T-cell (primary cell): Measurements from ENCODE around the gene LTB4R2. TPM values are rescaled to one million over a fixed set of nuclear protein-coding genes. Genes with fewer than 3 reads are reported as not detected.

Source experiments
- ATAC-seq, 4 experiments: fragments of 200-7000 bp in 3 of 4; fragments of 150-1000 bp in 1 of 4; cut with Tn5 transposase; replicated peaks in 1 of 4; 1 replicate in 3 of 4; 2 replicates in 1 of 4; pipeline ENCODE4 v1.10.0; 2021; ENCODE audit warnings: moderate library complexity in 3 of 4, mild to moderate bottlenecking in 2 of 4, moderate number of reproducible peaks in 1 of 4
- CTCF ChIA-PET, 2 donors: fragments of 300-600 bp; sonication (Branson Sonifier 250); formaldehyde crosslinking; loops; one replicate each; lab custom pipeline; 2022; ENCODE audit warnings: antibody characterized with exemption in 2 of 2; lab: Charles Lee
- POLR2A ChIA-PET, 2 donors: fragments of 300-600 bp; sonication (Branson Sonifier 250); formaldehyde crosslinking; loops; one replicate each; lab custom pipeline; 2022; ENCODE audit warnings: antibody characterized with exemption in 2 of 2; lab: Charles Lee
- DNase-seq, 35 experiments: peaks; one replicate each; pipeline versions ENCODE4 v3.0.0 to v3.0.0-alpha.2; 2013 to 2023
- H3K27ac ChIP-seq: one replicate; pipeline ENCODE4 v1.5.1; 2013; ENCODE audit warnings: low read length
- H3K27me3 ChIP-seq, 2 experiments: replicated peaks in 1 of 2; 1 replicate in 1 of 2; 2 replicates in 1 of 2; pipeline versions ENCODE4 v1.6.1 to v1.7.0; 2013; ENCODE audit warnings: low read length in 1 of 2, mixed read lengths in 1 of 2; ENCODE audit not compliant: control insufficient read depth in 2 of 2, insufficient read depth in 2 of 2; ENCODE audit errors: extremely low read depth in 1 of 2
- H3K36me3 ChIP-seq, 2 donors: 1 replicate in 1 of 2; 2 replicates in 1 of 2; pipeline versions ENCODE4 v1.6.1 to v1.7.0; 2013; ENCODE audit warnings: low read length in 1 of 2; ENCODE audit not compliant: control insufficient read depth in 2 of 2, insufficient read depth in 1 of 2; ENCODE audit errors: extremely low read depth in 1 of 2
- H3K4me1 ChIP-seq, 2 experiments: 1 replicate in 1 of 2; 2 replicates in 1 of 2; pipeline versions ENCODE4 v1.6.1 to v1.7.0; 2013; ENCODE audit warnings: low read length in 2 of 2, mixed read lengths in 1 of 2; ENCODE audit not compliant: insufficient read depth in 2 of 2, control insufficient read depth in 1 of 2; ENCODE audit errors: extremely low read depth in 1 of 2
- H3K4me3 ChIP-seq, 2 donors: 1 replicate in 1 of 2; 2 replicates in 1 of 2; pipeline versions ENCODE4 v1.5.1 to v1.7.0; 2013; ENCODE audit warnings: mild to moderate bottlenecking in 2 of 2, low read length in 1 of 2, moderate library complexity in 1 of 2; ENCODE audit not compliant: control insufficient read depth in 1 of 2; ENCODE audit errors: extremely low read depth in 1 of 2
- H3K9me3 ChIP-seq: 2 replicates; pipeline ENCODE4 v1.7.0; 2013
- H3K27ac Mint-ChIP-seq, 2 donors: one replicate each; pipeline ENCODE4 v1.8.0; 2020 to 2021; ENCODE audit warnings: mild to moderate bottlenecking in 2 of 2, mixed read lengths in 2 of 2
- H3K27me3 Mint-ChIP-seq, 2 donors: one replicate each; pipeline ENCODE4 v1.8.0; 2021 to 2022; ENCODE audit warnings: mixed read lengths in 2 of 2
- H3K36me3 Mint-ChIP-seq: one replicate; pipeline ENCODE4 v1.8.0; 2021; ENCODE audit warnings: mixed read lengths
- H3K4me1 Mint-ChIP-seq, 3 donors: one replicate each; pipeline ENCODE4 v1.8.0; 2020 to 2022; ENCODE audit warnings: mixed read lengths in 3 of 3, mild to moderate bottlenecking in 1 of 3
- H3K4me3 Mint-ChIP-seq, 3 donors: one replicate each; pipeline ENCODE4 v1.8.0; 2020 to 2022; ENCODE audit warnings: mild to moderate bottlenecking in 3 of 3, mixed read lengths in 3 of 3, moderate library complexity in 3 of 3
- H3K9me3 Mint-ChIP-seq, 3 donors: one replicate each; pipeline ENCODE4 v1.8.0; 2020 to 2022; ENCODE audit warnings: mixed read lengths in 3 of 3
- WGBS: methylation state at CpG from one replicate; pipeline ENCODE4 v1.1.5; 2013; ENCODE audit warnings: missing lambda C conversion rate; ENCODE audit not compliant: insufficient coverage; 5-methylcytosine and 5-hydroxymethylcytosine counted together
- total RNA-seq, 35 experiments: library from RNA in 6 of 35; stranded (reverse) in 6 of 35; fragments of 120-200 nt in 1 of 35; gene quantifications; one replicate each; pipeline versions ENCODE4 v1.2.1 to v1.2.4 and lab custom pipeline; 2013 to 2026

LTB4R2 gene
- total RNA-seq, 5 donors from 2014 or later (not counting 1 experiment from before 2014, with no cell fraction given): 18.6 to 25.2 (median 20.3) TPM

- H3K4me1 ChIP-seq: peaks cover 6 to 18% of the 10 kb centered on the region in 2 experiments
- Mint-ChIP-seq H3K27ac (no peak overlapping the region), H3K36me3 (peaks cover 7% of the 10 kb centered on the region), H3K27me3 (peaks cover 20 to 27% of the 10 kb centered on the region in 2 donors), H3K4me3 (no peak overlapping the region), H3K4me1 (peaks cover 19 to 24% (median 21%) of the 10 kb centered on the region in 3 donors), H3K9me3 (no peaks in the 10 kb centered on the region)
- H3K4me3 ChIP-seq: no peak overlapping the region
- H3K36me3 ChIP-seq: peaks cover 0 to 6% of the 10 kb centered on the region in 2 donors
- CTCF ChIA-PET: no interaction called here
- POLR2A ChIA-PET: no interaction called here
- H3K27me3 ChIP-seq: peaks cover 0 to 24% of the 10 kb centered on the region in 2 experiments
- H3K27ac ChIP-seq: no peak overlapping the region
- WGBS: no CpG with 5 or more reads among the region's 4 CpGs
- H3K9me3 ChIP-seq: no peaks in the 10 kb centered on the region
- ATAC-seq: no peak
- no peak for DNase-seq
Observed at GRCh38 chr14:24342889-24343288, 32.9 kb downstream of the LTB4R2 start.

- ChIA-PET CTCF (interaction anchor here in 1 of 2 donors (1.6 kb wide), 1 partner anchor 10 kb away, joined by 5 read pairs; no protein-coding TSS in a partner anchor), POLR2A (no interaction called here)
- H3K9me3 ChIP-seq: no peaks in the 10 kb centered on the region
- no peaks in the 10 kb centered on the region for H3K36me3 Mint-ChIP-seq
- H3K4me3 Mint-ChIP-seq: no peak overlapping the region
- H3K4me3 ChIP-seq: no peak overlapping the region
- no peak overlapping the region for H3K27ac Mint-ChIP-seq
- no peak overlapping the region for H3K27ac ChIP-seq
- peaks cover 5 to 8% of the 10 kb centered on the region in 2 experiments for H3K4me1 ChIP-seq
- H3K4me1 Mint-ChIP-seq: peaks cover 9 to 12% (median 10%) of the 10 kb centered on the region in 3 donors
- DNase-seq (no peak), ATAC-seq (no peak)
- H3K9me3 Mint-ChIP-seq: no peaks in the 10 kb centered on the region
- no peaks in the 10 kb centered on the region for H3K36me3 ChIP-seq
- H3K27me3 ChIP-seq: peaks cover 0 to 25% of the 10 kb centered on the region in 2 experiments
- WGBS: 90% methylated on average over 4 of the region's 7 CpGs
- H3K27me3 Mint-ChIP-seq: peaks cover 29 to 32% of the 10 kb centered on the region in 2 donors
Observed at GRCh38 chr14:24343795-24344660, 34.1 kb downstream of the LTB4R2 start.

DNA sequence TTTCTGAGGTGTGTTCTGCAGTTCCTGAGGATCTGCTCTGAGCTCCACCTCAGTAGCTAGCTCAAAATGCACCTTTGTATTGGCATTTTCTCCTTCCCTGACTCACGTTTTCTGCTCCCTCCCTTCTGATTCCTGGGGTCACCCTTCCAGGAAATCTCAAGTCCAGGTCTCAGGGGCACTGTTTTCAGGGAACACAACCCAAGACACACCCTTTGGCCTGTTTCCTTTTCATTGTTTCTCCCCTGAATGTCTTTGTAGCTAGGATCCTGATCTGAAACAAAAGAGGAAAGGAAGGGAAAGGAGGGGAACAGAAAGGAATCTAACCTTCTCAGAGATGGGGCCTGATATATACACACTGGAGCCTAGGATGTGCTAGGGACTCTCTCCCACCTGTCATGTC is 37.2 kb downstream of the LTB4R2 start:
- no peaks in the 10 kb centered on the region for H3K9me3 Mint-ChIP-seq
- no peaks in the 10 kb centered on the region for H3K4me1 Mint-ChIP-seq
- ATAC-seq: no peak
- Histone ChIP-seq H3K4me1 (no peaks in the 10 kb centered on the region), H3K36me3 (no peaks in the 10 kb centered on the region), H3K9me3 (no peaks in the 10 kb centered on the region), H3K27me3 (peaks cover 0 to 47% of the 10 kb centered on the region in 2 experiments), H3K4me3 (no peak overlapping the region), H3K27ac (no peak overlapping the region)
- no peaks in the 10 kb centered on the region for H3K36me3 Mint-ChIP-seq
- ChIA-PET POLR2A (no interaction called here), CTCF (no interaction called here)
- peaks cover 51 to 57% of the 10 kb centered on the region in 2 donors for H3K27me3 Mint-ChIP-seq
- no peak for DNase-seq
- no peak overlapping the region for H3K27ac Mint-ChIP-seq
- 45% methylated on average over 1 of the region's 1 CpG for WGBS
- no peak overlapping the region for H3K4me3 Mint-ChIP-seq

DNA sequence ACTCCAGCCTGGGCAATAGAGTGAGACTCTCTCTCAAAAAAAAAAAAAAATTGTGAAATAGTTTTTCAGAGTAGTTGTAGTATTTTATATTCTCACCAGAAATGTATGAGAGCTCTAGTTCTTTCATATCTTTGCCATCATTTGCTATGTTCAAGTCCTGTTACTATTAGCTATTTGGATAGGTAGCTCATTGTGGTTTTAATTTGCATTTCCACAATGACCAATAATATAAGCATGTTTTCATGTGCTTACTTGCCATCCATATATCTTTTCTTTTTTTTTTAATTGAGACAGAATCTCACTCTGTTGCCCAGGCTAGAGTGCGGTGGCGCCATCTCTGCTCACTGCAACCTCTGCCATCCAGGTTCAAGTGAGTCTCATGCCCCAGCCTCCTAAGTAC is 38.2 kb downstream of the LTB4R2 start:
- no peaks in the 10 kb centered on the region for H3K9me3 ChIP-seq
- ChIA-PET CTCF (interaction anchor here (0.6 to 0.7 kb wide), 4 partner anchors 11 to 1056 kb away, joined by 3 to 6 read pairs (median 4); no protein-coding TSS in a partner anchor), POLR2A (interaction anchor here in 1 of 2 donors (0.6 kb wide), 1 partner anchor 10 kb away, joined by 3 read pairs; no protein-coding TSS in a partner anchor)
- H3K4me3 ChIP-seq: no peak overlapping the region
- Mint-ChIP-seq H3K27me3 (peaks cover 53 to 65% of the 10 kb centered on the region in 2 donors), H3K27ac (no peak overlapping the region), H3K36me3 (no peaks in the 10 kb centered on the region), H3K9me3 (no peaks in the 10 kb centered on the region), H3K4me3 (no peak overlapping the region), H3K4me1 (no peaks in the 10 kb centered on the region)
- no peaks in the 10 kb centered on the region for H3K4me1 ChIP-seq
- no peaks in the 10 kb centered on the region for H3K36me3 ChIP-seq
- DNase-seq (no peak), ATAC-seq (no peak)
- WGBS: 90% methylated on average over 2 of the region's 2 CpGs
- no peak overlapping the region for H3K27ac ChIP-seq
- H3K27me3 ChIP-seq: peaks cover 0 to 47% of the 10 kb centered on the region in 2 experiments

GRCh38 chr14:24349742-24350141 is 39.8 kb downstream of the LTB4R2 start:
- no peak overlapping the region for H3K4me3 Mint-ChIP-seq
- ATAC-seq: no peak
- no peak overlapping the region for H3K27ac Mint-ChIP-seq
- peaks cover 54 to 73% of the 10 kb centered on the region in 2 donors for H3K27me3 Mint-ChIP-seq
- no peaks in the 10 kb centered on the region for H3K9me3 ChIP-seq
- no peak for DNase-seq
- no peaks in the 10 kb centered on the region for H3K9me3 Mint-ChIP-seq
- peaks cover 0 to 42% of the 10 kb centered on the region in 2 experiments for H3K27me3 ChIP-seq
- ChIA-PET CTCF (no interaction called here), POLR2A (no interaction called here)
- H3K36me3 Mint-ChIP-seq: no peaks in the 10 kb centered on the region
- WGBS: 41% methylated on average over 2 of the region's 5 CpGs
- H3K4me1 Mint-ChIP-seq: peaks cover 0 to 9% (median 0%) of the 10 kb centered on the region in 3 donors
- no peaks in the 10 kb centered on the region for H3K36me3 ChIP-seq
- no peak overlapping the region for H3K4me3 ChIP-seq
- H3K27ac ChIP-seq: no peak overlapping the region
- no peaks in the 10 kb centered on the region for H3K4me1 ChIP-seq

DNA sequence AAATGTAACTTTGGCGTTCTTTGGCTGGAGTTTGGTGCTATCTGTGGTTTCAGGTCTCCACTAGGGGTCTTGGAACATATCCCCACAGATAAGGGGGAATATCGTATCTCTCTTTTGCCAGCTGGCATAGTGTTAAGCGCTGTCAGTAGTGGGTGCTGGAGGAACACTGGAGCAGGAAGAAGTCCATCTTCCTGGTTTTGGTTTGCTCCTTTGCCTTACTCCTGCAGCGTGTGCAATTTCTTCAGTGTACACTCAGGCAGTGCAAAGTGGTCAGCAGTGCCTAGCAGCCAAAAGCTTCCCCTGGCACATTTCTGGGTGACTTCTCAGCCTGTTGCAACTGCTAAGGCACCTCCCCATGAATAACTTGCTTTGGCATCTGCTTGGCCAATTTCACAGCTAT is 41.6 kb downstream of the LTB4R2 start:
- POLR2A ChIA-PET: interaction anchor here in 1 of 2 donors (0.7 kb wide), 1 partner anchor 107 kb away, joined by 4 read pairs; no protein-coding TSS in a partner anchor
- no peaks in the 10 kb centered on the region for H3K36me3 Mint-ChIP-seq
- peaks cover 49 to 63% of the 10 kb centered on the region in 2 donors for H3K27me3 Mint-ChIP-seq

More for the DNA sequence above, 41.6 kb downstream of the LTB4R2 start:
- no peak overlapping the region for H3K4me3 Mint-ChIP-seq
- no peaks in the 10 kb centered on the region for H3K4me1 ChIP-seq
- H3K27ac Mint-ChIP-seq: no peak overlapping the region
- CTCF ChIA-PET: interaction anchor here in 1 of 2 donors (0.6 kb wide), 1 partner anchor 47 kb away, joined by 6 read pairs; the partner anchor contains the start of gene NYNRIN
- ATAC-seq (no peak), DNase-seq (no peak)
- no peaks in the 10 kb centered on the region for H3K9me3 Mint-ChIP-seq
- peaks cover 0 to 9% (median 0%) of the 10 kb centered on the region in 3 donors for H3K4me1 Mint-ChIP-seq
- H3K27me3 ChIP-seq: peaks cover 0 to 36% of the 10 kb centered on the region in 2 experiments
- no peak overlapping the region for H3K27ac ChIP-seq
- no peaks in the 10 kb centered on the region for H3K36me3 ChIP-seq
- H3K9me3 ChIP-seq: no peaks in the 10 kb centered on the region
- H3K4me3 ChIP-seq: no peak overlapping the region
- WGBS: 42% methylated on average over 3 of the region's 4 CpGs
